Stimulated activated CD4-positive, alpha-beta T cell treated with anti-CD3 and anti-CD28 coated beads, Interleukin-12 subunit alpha, Interleukin-12 subunit beta, amount 100 ng/mL, for 4 hours (primary cell): ENCODE data around the gene RPH3AL.
"Not testable (repeated sequence)": the region's sequence is repeated elsewhere in the genome, so short reads cannot be mapped to it uniquely, and the experiment has no call there.

Source experiments
- DNase-seq: peaks from one replicate; pipeline ENCODE4 v3.0.0-alpha.2; 2020

Gene RPH3AL

GRCh38 chr17:279331-279730 lies 73.3 kb downstream of the RPH3AL start:
- DNase-seq: no peak

GRCh38 chr17:278676-279059 lies 73.9 kb downstream of the RPH3AL start:
- DNase-seq: no peak

GRCh38 chr17:278055-278675 lies 74.4 kb downstream of the RPH3AL start:
- no peak for DNase-seq

GRCh38 chr17:274902-275301 lies 77.7 kb downstream of the RPH3AL start:
- DNase-seq: no peak

- no peak for DNase-seq
Observed at GRCh38 chr17:273981-274832, 78.4 kb downstream of the RPH3AL start.

- DNase-seq: not testable (repeated sequence)
Observed at GRCh38 chr17:272856-273255, 79.8 kb downstream of the RPH3AL start.

GRCh38 chr17:271928-272623 lies 80.5 kb downstream of the RPH3AL start:
- DNase-seq: not testable (repeated sequence)

- no peak for DNase-seq
Observed at GRCh38 chr17:269616-270514, 82.7 kb downstream of the RPH3AL start.

GRCh38 chr17:266701-267667 lies 85.6 kb downstream of the RPH3AL start:
- DNase-seq: no peak

GRCh38 chr17:266219-266618 lies 86.4 kb downstream of the RPH3AL start:
- no peak for DNase-seq

- DNase-seq: no peak
Observed at GRCh38 chr17:265718-266117, 86.9 kb downstream of the RPH3AL start.

- DNase-seq: no peak
Observed at GRCh38 chr17:263773-264172, 88.8 kb downstream of the RPH3AL start.

GRCh38 chr17:263271-263670 lies 89.3 kb downstream of the RPH3AL start:
- no peak for DNase-seq

- DNase-seq: no peak
Observed at GRCh38 chr17:261635-262034, 91.0 kb downstream of the RPH3AL start.

- DNase-seq: no peak
Observed at GRCh38 chr17:260944-261343, 91.7 kb downstream of the RPH3AL start.

GRCh38 chr17:260031-260791 lies 92.4 kb downstream of the RPH3AL start:
- DNase-seq: no peak

- no peak for DNase-seq
Observed at GRCh38 chr17:259341-259976, 93.1 kb downstream of the RPH3AL start.

- no peak for DNase-seq
Observed at GRCh38 chr17:258906-259305, 93.7 kb downstream of the RPH3AL start.

- DNase-seq: no peak
Observed at GRCh38 chr17:258045-258734, 94.4 kb downstream of the RPH3AL start.
